PC-3 (cell line): Measurements from ENCODE around the gene ZC3H7A.

ENCODE experiments used
- CTCF ChIP-seq: fragments of 300-600 bp; sonication (generic); conservative IDR thresholded peaks from 2 replicates; pipeline ENCODE4 v1.5.1; 2017; ENCODE audit warnings: antibody characterized with exemption, low read depth, mild to moderate bottlenecking, low read length
- EZH2 ChIP-seq: fragments of 300-600 bp; sonication (generic); IDR thresholded peaks from one replicate; pipeline ENCODE4 v1.6.1; 2017; ENCODE audit warnings: antibody characterized with exemption, mild to moderate bottlenecking, low read length; ENCODE audit not compliant: unreplicated experiment

- TF ChIP-seq EZH2 (no peak), CTCF (no peak)
Measured at GRCh38 chr16:11759163-11759834, 37.8 kb downstream of the ZC3H7A start.
